HG02763 (cell line): ENCODE results near the gene ARFGEF3.
"Not testable (repeated sequence)": the region's sequence is repeated elsewhere in the genome, so short reads cannot be mapped to it uniquely, and the experiment has no call there.

Source experiments
- ATAC-seq: cut with Tn5 transposase; IDR thresholded peaks from one replicate; pipeline ENCODE4 v1.9.1; 2021; ENCODE audit warnings: mild to moderate bottlenecking, moderate library complexity; ENCODE audit not compliant: unreplicated experiment

Gene ARFGEF3, protein sequence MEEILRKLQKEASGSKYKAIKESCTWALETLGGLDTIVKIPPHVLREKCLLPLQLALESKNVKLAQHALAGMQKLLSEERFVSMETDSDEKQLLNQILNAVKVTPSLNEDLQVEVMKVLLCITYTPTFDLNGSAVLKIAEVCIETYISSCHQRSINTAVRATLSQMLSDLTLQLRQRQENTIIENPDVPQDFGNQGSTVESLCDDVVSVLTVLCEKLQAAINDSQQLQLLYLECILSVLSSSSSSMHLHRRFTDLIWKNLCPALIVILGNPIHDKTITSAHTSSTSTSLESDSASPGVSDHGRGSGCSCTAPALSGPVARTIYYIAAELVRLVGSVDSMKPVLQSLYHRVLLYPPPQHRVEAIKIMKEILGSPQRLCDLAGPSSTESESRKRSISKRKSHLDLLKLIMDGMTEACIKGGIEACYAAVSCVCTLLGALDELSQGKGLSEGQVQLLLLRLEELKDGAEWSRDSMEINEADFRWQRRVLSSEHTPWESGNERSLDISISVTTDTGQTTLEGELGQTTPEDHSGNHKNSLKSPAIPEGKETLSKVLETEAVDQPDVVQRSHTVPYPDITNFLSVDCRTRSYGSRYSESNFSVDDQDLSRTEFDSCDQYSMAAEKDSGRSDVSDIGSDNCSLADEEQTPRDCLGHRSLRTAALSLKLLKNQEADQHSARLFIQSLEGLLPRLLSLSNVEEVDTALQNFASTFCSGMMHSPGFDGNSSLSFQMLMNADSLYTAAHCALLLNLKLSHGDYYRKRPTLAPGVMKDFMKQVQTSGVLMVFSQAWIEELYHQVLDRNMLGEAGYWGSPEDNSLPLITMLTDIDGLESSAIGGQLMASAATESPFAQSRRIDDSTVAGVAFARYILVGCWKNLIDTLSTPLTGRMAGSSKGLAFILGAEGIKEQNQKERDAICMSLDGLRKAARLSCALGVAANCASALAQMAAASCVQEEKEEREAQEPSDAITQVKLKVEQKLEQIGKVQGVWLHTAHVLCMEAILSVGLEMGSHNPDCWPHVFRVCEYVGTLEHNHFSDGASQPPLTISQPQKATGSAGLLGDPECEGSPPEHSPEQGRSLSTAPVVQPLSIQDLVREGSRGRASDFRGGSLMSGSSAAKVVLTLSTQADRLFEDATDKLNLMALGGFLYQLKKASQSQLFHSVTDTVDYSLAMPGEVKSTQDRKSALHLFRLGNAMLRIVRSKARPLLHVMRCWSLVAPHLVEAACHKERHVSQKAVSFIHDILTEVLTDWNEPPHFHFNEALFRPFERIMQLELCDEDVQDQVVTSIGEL (N-terminal part only)

DNA sequence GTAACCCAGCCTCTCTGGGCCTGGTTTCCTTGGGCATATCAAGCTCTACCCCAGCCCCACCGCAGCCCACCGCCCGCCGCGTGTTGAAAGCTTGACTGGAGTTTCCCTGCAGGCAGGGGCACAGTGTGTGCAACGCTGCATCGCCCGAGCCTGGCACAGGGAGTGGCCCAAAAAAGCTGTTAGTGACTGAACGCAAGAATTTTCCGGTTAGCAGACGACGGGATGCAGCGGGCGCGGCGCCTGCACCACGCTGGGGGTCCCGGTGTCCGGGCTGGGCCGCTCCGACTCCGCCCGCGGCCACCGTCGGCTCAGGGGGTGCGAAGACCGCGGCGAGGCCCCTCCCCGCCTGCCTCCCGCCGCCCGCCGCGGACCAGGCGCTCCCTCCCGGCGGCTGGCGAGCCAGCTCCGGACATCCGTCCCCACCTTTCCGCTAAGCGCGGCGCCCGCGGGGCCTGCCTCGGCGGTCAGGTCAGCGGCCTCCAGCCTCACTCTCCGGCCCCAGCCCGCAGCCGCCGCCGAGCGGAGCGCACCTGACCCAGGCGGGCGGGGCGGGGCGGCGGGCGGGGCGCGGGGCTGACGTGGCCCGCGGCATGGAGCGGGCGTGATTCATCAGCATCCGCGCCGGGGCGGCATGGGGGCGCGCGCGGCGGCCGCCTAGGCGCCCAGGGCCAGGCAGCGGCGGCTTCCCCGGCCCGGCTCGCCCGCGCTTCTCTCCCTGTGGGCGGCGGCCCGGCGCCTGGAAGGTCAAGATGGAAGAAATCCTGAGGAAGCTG, at the start of gene ARFGEF3:
Gene ARFGEF3 (plus strand): TSS at position 602 of the 773 bp plus-strand sequence. CDS start 148 bp downstream, at position 750.
- ATAC-seq: peak; percentile 58

DNA sequence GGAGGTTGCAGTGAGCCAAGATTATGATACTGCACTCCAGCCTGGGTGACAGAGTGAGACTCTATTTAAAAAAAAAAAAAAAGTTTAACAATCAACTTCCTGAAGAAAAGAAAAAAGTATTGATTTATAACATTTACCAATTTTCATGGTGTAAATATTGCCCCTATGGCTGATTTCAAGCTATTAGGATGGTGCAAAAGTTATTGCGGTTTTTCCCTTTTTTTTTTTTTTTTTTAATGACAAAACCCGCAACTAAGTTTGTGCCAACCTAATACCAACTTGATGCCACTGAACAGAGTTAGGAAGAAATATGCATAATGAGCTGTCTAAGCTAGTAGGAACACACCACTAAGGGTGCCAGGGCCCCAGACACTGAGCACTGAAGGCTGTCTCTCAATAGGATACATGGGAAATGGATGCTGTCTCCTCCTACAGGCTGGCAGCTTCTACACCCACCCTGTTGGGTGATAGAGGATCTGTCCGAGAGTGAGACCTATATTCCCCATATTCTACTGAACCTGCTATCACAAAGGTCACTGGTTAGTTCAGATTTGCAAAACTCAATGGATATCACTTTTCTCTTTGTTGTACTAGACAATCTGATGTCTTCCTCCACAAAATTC, 48.0 kb upstream of the ARFGEF3 start:
- no peak for ATAC-seq

DNA sequence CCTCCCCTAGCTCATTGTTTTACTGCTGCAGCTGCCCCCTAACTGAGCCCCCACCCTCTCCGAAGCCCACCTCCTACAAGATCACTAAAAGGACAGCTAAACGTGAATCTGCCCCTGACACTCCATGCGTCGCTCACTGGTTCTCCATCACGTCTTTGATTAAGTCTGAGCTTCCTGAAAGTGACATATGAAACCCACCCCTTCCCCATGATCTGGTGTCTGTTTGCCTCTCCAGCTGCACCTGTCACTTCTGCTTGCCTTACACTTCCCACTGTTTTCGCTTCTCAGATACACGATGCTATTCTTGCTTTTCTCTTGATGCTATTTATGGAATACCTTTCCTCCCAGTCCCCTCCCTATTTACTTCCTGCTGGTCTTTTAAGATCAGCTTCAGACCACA, 46.5 kb upstream of the ARFGEF3 start:
- no peak for ATAC-seq

- no peak for ATAC-seq
Observed at GRCh38 chr6:138115877-138116660, 45.7 kb upstream of the ARFGEF3 start.

- ATAC-seq: no peak
Observed at GRCh38 chr6:138116661-138116999, 45.1 kb upstream of the ARFGEF3 start.

GRCh38 chr6:138117376-138117914, 44.3 kb upstream of the ARFGEF3 start:
- ATAC-seq: no peak

DNA sequence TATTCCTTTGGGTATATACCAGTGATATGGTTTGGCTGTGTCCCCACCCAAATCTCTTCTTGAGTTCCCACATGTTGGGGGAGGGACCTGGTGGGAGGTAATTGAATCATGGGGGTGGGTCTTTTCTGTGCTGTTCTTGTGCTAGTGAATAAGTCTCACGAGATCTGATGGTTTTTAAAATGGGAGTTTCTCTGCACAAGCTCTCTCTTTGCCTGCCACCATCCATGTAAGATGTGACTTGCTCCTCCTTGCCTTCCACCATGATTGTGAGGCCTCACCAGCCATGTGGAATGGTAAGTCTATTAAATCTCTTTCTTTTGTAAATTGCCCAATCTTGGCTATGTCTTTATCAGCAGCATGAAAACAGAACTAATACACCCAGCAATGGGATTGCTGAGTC, 42.5 kb upstream of the ARFGEF3 start:
- ATAC-seq: not testable (repeated sequence)

- ATAC-seq: no peak
Observed at GRCh38 chr6:138119976-138120375, 41.8 kb upstream of the ARFGEF3 start.

DNA sequence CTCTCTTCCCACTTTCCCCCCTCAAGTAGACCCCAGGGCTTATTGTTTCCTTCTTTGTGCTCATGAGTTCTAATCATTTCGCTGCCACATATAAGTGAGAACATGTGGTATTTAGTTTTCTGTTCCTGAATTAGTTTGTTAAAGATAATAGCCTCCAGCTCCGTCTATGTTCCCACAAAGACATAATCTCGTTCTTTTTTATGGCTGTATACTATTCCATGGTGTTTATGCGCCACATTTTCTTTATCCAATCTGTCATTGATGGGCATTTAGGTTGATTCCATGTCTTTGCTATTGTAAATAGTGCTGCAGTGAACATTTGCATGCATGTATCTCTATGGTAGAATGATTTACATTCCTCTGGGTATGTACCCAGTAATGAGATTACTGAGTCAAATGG, 37.6 kb upstream of the ARFGEF3 start:
- ATAC-seq: no peak

GRCh38 chr6:138128096-138128495, 33.6 kb upstream of the ARFGEF3 start:
- ATAC-seq: no peak

DNA sequence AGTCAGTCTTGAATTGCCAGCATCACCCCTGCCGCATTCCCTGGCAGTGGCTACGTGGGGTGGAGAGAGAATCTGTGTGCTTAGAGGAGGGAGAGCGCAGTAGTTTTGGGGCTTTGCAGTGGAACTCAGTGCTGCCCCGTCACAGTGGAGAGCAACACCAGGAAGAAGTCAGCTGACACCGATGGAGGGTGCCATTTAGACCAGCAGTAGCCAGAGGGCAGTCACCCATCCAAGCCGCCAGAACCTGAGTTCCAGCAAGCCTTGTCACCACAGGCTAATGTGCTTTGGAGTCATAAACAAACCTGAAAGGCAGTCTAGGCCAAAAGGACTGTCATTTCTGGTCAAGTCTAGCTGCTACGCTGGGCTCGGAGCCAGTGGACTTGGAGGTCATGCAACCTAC, 32.5 kb upstream of the ARFGEF3 start:
- no peak for ATAC-seq

GRCh38 chr6:138142806-138143205, 18.9 kb upstream of the ARFGEF3 start:
- ATAC-seq: no peak

DNA sequence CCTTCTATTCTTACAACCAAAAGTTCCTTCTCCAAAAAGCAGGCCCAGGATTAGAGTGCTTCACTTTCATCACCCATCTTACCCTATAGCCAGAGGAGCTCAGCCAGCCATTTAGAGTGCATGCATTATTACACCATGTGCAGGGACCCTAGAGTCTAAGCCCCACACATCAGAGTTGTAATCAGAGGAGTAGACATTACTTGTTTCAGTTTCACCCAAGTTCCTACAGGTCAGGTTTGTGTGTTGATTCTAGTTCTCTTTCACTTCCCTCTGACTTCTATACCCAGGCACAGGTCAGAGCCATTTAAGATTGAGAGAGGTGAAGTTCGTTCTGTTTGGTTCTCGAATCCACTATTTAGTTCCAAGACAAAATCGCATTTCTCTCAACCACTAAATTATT, 16.3 kb upstream of the ARFGEF3 start:
- ATAC-seq: no peak

GRCh38 chr6:138146544-138146943, 15.2 kb upstream of the ARFGEF3 start:
- ATAC-seq: no peak

DNA sequence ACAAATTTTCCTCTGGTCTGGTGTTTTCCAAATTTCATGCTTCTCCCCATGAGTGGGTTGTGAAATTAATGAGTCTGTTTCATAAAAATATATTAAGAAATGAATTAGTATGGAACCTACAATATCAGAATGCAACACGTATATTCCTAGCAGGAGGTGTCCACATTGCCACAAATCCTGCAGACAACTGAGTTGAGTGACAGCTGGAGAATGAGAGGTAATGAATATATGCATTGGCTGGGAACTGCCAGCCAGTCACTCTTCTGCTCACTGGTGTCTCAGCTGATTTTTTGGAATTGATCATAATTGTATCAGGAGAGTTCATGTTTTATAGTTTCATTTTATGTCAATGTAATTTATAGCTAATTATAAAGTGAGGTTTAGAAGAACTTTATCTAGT, 6.3 kb upstream of the ARFGEF3 start:
- no peak for ATAC-seq

DNA sequence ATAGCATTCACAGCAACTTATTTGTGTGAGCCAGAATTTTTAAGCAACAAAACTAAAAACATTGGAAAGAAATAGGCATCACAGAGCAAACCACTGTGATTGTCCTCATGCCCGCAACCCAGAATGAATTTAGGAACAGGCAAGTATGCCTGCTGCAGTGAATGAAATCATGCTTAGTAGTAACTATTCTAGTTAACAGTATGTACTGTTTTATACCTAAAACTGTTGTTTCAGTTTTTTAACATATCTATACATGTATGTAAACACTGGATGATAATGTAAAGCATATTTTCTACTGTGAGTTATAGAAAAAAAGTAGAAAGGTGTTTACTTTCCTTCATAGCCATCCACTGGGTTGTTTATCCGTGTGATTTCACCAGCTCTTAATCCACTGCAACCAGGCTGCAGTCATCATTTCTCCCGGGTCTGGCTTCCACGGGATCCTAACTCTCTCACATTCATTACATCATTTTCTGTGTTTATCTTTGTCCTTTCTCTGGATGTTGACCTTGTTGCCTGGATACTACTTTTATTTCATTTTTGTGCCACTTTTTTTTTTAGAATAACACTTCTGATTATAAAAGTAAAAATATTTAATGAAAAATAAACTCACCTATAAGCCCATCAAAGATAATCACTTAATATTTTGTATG, 3.6 kb upstream of the ARFGEF3 start:
- no peak for ATAC-seq

- ATAC-seq: no peak
Observed at GRCh38 chr6:138159246-138159645, 2.5 kb upstream of the ARFGEF3 start.

- no peak for ATAC-seq
Observed at GRCh38 chr6:138160329-138161087, 1.2 kb upstream of the ARFGEF3 start.
